Measurements from ENCODE around the gene AGPS. TPM values are rescaled to one million over a fixed set of nuclear protein-coding genes. Genes with fewer than 3 reads are reported as not detected.

Gene AGPS
- total RNA-seq, 1 experiment from 2014 or later = 60.9 TPM

DNA sequence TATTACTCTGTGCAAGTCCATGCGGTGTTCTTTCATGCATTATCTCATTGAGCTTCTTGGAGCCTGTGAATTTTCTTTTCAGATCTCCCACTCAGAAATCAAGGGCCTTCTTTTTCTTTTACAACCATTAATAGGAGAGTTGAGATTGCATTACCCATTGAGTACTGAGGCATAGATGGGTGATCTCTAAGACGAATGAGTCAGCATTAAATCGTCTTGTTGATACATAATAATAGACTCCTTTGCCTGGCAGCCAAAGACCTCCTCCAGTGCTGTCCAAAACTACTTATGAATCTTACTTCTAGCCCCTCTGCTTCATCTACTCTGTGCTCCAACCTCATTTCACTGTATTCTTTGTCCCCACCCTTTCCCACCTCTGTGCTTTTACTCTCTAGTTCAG, 180.5 kb downstream of the AGPS start:
- Histone ChIP-seq H2BK12ac (ENCODE audit: insufficient read length, low read depth, low read length) (no peak overlapping the region), H4K5ac (ENCODE audit: insufficient read length, low read depth, low read length) (no peak overlapping the region), H3K14ac (ENCODE audit: insufficient read depth, low read length) (no peak overlapping the region), H3K27me3 (ENCODE audit: insufficient read depth, low read length) (no peaks in the 10 kb centered on the region), H3K27ac (ENCODE audit: insufficient read length, low read depth, low read length) (no peak overlapping the region), H2BK120ac (ENCODE audit: low read depth, low read length, poor library complexity, severe bottlenecking) (no peak overlapping the region), H3K23me2 (ENCODE audit: insufficient read length, low read depth, low read length, poor library complexity, severe bottlenecking) (no peaks in the 10 kb centered on the region), H3T11ph (ENCODE audit: low read length) (no peak overlapping the region), H2AFZ (ENCODE audit: low read length) (no peak overlapping the region), H4K8ac (replicated peaks; ENCODE audit: insufficient read length, low read depth, low read length) (no peak overlapping the region), H3K23ac (ENCODE audit: insufficient read length, low read depth, low read length) (no peak overlapping the region), H2AK5ac (ENCODE audit: insufficient read length, low read length) (no peak overlapping the region), H4K91ac (ENCODE audit: insufficient read length, low read depth, low read length) (no peak overlapping the region), H3K18ac (ENCODE audit: insufficient read length, low read depth, low read length) (no peak overlapping the region), H3K9me3 (ENCODE audit: control insufficient read depth, low read depth, low read length) (no peaks in the 10 kb centered on the region), H3K79me2 (ENCODE audit: insufficient read depth, low read length) (no peaks in the 10 kb centered on the region), H2BK5ac (ENCODE audit: insufficient read length, low read length) (no peak overlapping the region), H3K56ac (ENCODE audit: insufficient read length, low read depth, low read length) (no peak overlapping the region), H3K4me2 (ENCODE audit: insufficient read depth, insufficient read length, low read length) (no peak overlapping the region), H2BK15ac (ENCODE audit: low read depth, low read length) (no peak overlapping the region), H3K9ac (ENCODE audit: extremely low read depth, insufficient read length, low read length) (no peak overlapping the region), H3K79me1 (ENCODE audit: insufficient read depth, low read depth, low read length, poor library complexity, severe bottlenecking) (no peaks in the 10 kb centered on the region), H4K20me1 (ENCODE audit: control insufficient read depth, insufficient read depth, insufficient read length) (no peaks in the 10 kb centered on the region), H2BK20ac (ENCODE audit: low read depth, low read length, poor library complexity, severe bottlenecking) (no peak overlapping the region), H3K4me1 (ENCODE audit: insufficient read depth, low read length) (no peaks in the 10 kb centered on the region), H3K4ac (ENCODE audit: low read depth, low read length) (no peak overlapping the region)
- no peak for DNase-seq
- Mint-ChIP-seq H3K4me1 (no peaks in the 10 kb centered on the region), H3K4me3 (no peak overlapping the region), H3K27me3 (ENCODE audit: low read depth) (peaks cover 9% of the 10 kb centered on the region), H3K9me3 (no peaks in the 10 kb centered on the region), H3K27ac (no peak overlapping the region), H3K36me3 (ENCODE audit: insufficient read depth in 1 of 3, low read depth in 3 of 3) (no peaks in the 10 kb centered on the region)
- TF ChIP-seq, protein P1, sequence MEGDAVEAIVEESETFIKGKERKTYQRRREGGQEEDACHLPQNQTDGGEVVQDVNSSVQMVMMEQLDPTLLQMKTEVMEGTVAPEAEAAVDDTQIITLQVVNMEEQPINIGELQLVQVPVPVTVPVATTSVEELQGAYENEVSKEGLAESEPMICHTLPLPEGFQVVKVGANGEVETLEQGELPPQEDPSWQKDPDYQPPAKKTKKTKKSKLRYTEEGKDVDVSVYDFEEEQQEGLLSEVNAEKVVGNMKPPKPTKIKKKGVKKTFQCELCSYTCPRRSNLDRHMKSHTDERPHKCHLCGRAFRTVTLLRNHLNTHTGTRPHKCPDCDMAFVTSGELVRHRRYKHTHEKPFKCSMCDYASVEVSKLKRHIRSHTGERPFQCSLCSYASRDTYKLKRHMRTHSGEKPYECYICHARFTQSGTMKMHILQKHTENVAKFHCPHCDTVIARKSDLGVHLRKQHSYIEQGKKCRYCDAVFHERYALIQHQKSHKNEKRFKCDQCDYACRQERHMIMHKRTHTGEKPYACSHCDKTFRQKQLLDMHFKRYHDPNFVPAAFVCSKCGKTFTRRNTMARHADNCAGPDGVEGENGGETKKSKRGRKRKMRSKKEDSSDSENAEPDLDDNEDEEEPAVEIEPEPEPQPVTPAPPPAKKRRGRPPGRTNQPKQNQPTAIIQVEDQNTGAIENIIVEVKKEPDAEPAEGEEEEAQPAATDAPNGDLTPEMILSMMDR (conservative IDR thresholded peaks at IDR 0.05) = no peak
- WGBS (ENCODE audit: extremely low coverage, insufficient read length, low lambda C conversion rate) = no CpG with 5 or more reads among the region's 3 CpGs
